T47D (cell line): Measurements from ENCODE around the gene METTL8.
"Not testable (repeated sequence)": the region's sequence is repeated elsewhere in the genome, so short reads cannot be mapped to it uniquely, and the experiment has no call there.

Source experiments
- DNase-seq, 2 experiments: peaks; one replicate each; pipeline versions ENCODE4 v3.0.0 to v3.0.0-alpha.2; 2011 to 2012; ENCODE audit warnings: low read depth in 1 of 2, low spot score in 1 of 2
- JUND ChIP-seq: IDR thresholded peaks from 2 replicates; pipeline ENCODE4 v1.6.1; 2012; ENCODE audit warnings: low read depth
- in situ Hi-C: cut with HindIII; loops from 2 replicates; pipeline ENCODE4 v1.10.0; 2016; ENCODE audit warnings: low sequenced_read_pairs, low pct_unique_long_range_greater_than_20kb

METTL8 gene

DNA sequence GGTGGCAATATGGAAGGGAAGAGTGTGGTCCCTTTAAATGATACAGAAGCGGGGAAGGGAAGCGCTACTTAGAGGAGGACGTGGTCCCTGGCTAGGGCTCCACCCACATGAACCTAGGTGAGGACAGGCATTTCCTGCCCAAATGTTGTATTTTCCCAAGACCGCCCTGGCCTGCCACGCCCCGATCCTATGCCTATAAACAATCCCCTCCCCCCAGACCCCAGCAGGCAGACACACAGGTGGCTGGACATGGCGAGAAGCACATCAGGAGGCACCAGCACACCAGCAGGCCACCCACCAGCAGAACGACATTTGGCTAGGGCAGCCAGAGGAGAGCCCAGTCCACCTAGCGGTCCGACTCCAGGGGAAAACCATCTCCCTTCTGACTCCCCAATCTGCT lies 47.2 kb downstream of the METTL8 start:
- in situ Hi-C loops, result no loop called here
- no peak for DNase-seq
- TF ChIP-seq JUND, result no peak

DNA sequence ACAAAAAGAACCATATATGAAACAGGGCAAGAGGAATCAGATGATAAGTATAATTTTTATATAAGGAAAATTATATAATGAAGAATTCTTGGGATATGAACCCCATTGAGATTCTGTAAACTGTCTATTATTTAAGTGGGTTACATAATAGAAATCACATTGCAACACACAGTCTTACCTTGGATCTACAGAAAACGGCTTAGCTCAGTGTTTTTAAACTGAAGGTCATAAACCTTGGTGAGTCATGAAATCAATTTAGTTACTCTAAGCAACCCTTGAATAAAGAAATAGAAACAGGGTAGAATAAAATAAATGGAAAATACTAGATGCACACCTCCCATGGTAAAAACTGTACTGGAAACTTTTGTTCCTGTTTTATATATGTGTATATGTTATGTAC lies 50.7 kb downstream of the METTL8 start:
- TF ChIP-seq JUND, result no peak
- in situ Hi-C loops, result no loop called here
- DNase-seq, result no peak

GRCh38 chr2:171382175-171382574 lies 51.6 kb downstream of the METTL8 start:
- in situ Hi-C loops, DNase-seq: not testable (repeated sequence)

DNA sequence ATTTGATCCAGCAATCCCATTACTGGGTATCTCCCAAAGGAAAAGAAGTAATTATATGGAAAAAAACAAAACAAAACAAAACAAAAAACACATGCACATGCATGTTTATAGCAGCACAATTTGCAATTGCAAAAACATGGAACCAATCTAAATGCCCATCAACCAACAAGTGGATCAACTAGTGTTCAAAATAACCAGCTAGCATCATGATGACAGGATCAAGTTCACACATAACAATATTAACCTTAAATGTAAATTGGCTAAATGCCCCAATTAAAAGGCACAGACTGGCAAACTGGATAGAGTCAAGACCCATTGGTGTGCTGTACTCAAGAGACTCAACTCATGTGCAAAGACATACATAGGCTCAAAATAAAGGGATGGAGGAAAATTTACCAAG lies 55.9 kb downstream of the METTL8 start:
- DNase-seq, in situ Hi-C loops: not testable (repeated sequence)

GRCh38 chr2:171367692-171368091 lies 66.1 kb downstream of the METTL8 start:
- no peak for DNase-seq
- TF ChIP-seq JUND, result no peak
- in situ Hi-C loops, result no loop called here

DNA sequence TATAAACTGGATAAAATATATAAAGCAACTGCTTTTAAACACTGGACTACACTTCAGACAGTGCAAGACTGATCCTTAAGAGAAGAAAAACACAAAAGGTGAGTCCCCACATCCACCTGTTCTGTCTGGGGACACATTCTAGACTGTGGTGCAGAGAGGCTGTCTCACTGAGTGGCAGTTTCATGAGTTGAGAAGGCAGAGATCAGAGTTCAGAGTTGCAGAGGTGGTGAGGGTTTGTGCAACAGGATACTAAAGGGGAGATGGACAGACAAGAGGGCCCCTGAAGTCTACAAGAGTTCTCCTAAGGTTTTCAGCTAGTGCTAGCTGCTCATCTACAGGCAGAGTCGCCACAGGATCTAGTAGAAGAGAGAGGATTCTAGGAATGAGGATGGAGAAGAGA lies 68.0 kb downstream of the METTL8 start:
- DNase-seq, result no peak
- in situ Hi-C loops, result no loop called here
- TF ChIP-seq JUND, result no peak

DNA sequence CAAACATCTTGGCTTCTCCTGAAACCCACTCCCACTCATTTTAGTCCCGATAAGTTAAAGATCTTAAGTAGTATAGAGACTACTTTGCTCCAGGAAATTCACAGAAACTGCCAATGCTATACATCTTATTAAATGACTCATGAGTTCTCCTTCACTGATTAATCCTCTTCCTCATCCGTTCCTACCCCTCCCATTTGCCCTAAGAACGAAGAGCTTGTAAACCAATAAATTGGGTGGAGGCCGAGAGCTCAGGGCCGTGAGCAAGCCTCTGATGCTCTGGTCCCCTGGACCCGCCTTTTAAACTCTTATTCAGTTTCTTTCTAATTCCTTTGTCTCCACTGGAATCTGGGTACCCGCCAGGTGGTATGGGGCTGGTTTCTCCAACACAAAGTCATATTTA lies 68.6 kb downstream of the METTL8 start:
- no peak for DNase-seq
- TF ChIP-seq JUND, result no peak
- in situ Hi-C loops, result no loop called here

GRCh38 chr2:171362396-171362795 lies 71.4 kb downstream of the METTL8 start:
- in situ Hi-C loops, result no loop called here
- TF ChIP-seq JUND, result no peak
- DNase-seq, result no peak

GRCh38 chr2:171360905-171361304 lies 72.9 kb downstream of the METTL8 start:
- TF ChIP-seq JUND, result no peak
- in situ Hi-C loops, result no loop called here
- no peak for DNase-seq

DNA sequence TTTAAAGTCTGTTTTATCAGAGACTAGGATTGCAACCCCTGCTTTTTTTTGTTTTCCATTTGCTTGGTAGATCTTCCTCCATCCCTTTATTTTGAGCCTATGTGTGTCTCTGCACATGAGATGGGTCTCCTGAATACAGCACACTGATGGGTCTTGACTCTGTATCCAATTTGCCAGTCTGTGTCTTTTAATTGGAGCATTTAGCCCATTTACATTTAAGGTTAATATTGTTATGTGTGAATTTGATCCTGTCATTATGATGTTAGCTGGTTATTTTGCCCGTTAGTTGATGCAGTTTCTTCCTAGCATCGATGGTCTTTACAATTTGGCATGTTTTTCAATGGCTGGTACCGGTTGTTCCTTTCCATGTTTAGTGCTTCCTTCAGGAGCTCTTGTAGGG lies 80.0 kb downstream of the METTL8 start:
- in situ Hi-C loops, DNase-seq: not testable (repeated sequence)

DNA sequence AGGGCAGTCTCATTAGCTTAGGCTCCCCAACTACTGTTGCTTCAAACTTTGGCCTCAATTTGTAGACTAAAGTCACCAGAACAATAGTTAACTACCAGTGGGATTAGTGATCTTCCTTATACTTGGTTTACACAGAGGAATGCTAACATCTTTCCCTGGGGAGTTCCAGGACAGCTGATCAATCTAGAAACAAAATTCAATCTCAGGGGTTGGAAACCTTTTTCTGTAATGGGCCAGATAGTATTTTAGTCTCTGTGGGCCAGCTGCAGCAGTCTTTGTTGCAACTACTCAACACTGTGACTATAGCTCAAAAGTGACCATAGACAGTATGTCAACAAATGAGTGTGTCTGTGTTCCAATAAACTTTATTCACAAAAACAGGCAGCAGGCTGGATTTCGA lies 85.7 kb downstream of the METTL8 start:
- TF ChIP-seq JUND, result no peak
- no peak for DNase-seq
- in situ Hi-C loops, result no loop called here

DNA sequence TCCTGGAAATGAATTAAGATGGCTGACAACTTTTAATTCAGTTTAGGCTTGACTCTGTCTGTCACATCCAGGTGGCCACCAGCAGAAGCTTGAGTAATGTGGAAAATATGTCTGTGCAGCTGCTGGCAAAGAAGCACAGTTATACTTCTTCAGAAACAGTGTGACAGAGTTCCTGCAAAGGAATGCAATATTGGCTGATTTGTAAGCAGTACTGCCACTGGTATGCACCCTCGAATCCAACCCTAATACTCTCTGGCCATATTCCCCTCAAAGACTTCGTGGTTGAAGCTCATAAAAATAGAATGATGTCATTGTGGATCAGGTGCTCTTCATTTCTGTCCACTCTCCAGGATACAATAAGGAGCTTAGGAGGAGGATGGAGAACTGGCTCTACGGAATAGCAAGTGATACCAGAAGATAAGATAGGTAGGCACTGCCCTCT lies 86.2 kb downstream of the METTL8 start:
- no peak for TF ChIP-seq JUND
- DNase-seq, result peak in 1 of 2 experiments; percentile 29
- in situ Hi-C loops, result no loop called here

GRCh38 chr2:171346723-171347557 lies 86.8 kb downstream of the METTL8 start:
- in situ Hi-C loops, result no loop called here
- TF ChIP-seq JUND, result no peak
- DNase-seq, result no peak
